Astrocyte of the spinal cord (primary cell): ENCODE data around the gene GNLY.

ENCODE experiments used
- DNase-seq: peaks from one replicate; pipeline ENCODE4 v3.0.0; 2011; ENCODE audit warnings: low read depth, low spot score
- H3K4me3 ChIP-seq: 2 replicates; pipeline ENCODE4 v1.5.1; 2011; ENCODE audit warnings: low read depth, mild to moderate bottlenecking, low read length, moderate library complexity
- CTCF ChIP-seq: IDR thresholded peaks from 2 replicates; pipeline ENCODE4 v1.5.1; 2012; ENCODE audit warnings: low read depth, mild to moderate bottlenecking, low read length, inconsistent platforms
- in situ Hi-C: cut with HindIII; loops from 2 replicates; pipeline ENCODE4 v1.10.0; 2017; ENCODE audit warnings: low sequenced_read_pairs

The GNLY gene

DNA sequence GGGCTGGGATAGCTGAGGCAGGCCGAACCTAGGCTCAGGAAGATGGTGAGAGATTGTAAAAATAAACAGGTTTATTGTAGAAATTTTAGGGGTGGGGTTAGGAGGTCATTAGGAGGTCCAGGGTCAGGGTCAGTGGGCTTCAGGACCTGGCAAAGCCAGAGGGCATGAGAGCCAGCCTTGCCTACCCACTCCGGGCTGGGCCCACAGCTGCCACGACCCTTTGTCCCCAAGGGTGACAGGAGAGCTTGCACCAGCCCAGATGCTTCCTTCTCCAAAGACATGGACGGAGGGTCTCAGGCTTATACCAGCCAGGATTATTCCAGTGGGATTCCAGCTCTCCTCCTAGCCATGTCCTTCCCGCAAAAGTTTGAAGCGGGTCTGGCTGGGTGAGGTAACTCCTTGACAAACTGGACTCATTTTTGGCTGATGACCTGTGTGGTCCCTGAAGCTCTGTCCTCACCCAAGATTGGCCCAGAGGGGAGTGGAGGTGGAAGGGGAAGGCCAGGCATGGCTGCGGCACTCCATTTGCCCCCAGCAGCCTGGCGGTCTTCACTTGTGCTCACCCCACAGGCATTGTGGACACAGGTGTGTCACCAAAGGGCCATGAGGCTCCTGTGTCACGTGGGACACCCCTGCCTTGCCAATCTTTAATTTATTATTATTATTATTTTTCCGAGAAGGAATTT is 35.8 kb downstream of the GNLY start:
- no peak for DNase-seq
- in situ Hi-C loops, result no loop called here
- TF ChIP-seq CTCF, result no peak
- no peak overlapping the region for H3K4me3 ChIP-seq

GRCh38 chr2:85730686-85731230 is 36.6 kb downstream of the GNLY start:
- no peak overlapping the region for H3K4me3 ChIP-seq
- no peak for TF ChIP-seq CTCF
- in situ Hi-C loops, result no loop called here
- no peak for DNase-seq

- TF ChIP-seq CTCF, result no peak
- in situ Hi-C loops, result no loop called here
- DNase-seq, result no peak
- H3K4me3 ChIP-seq, result no peak overlapping the region
Observed at GRCh38 chr2:85731606-85732005, 37.4 kb downstream of the GNLY start.

GRCh38 chr2:85732467-85733120 is 38.4 kb downstream of the GNLY start:
- no peak overlapping the region for H3K4me3 ChIP-seq
- in situ Hi-C loops, result no loop called here
- no peak for TF ChIP-seq CTCF
- no peak for DNase-seq

GRCh38 chr2:85733121-85733960 is 39.2 kb downstream of the GNLY start:
- in situ Hi-C loops, result no loop called here
- TF ChIP-seq CTCF, result no peak
- H3K4me3 ChIP-seq, result no peak overlapping the region
- DNase-seq, result no peak

GRCh38 chr2:85734015-85734414 is 39.9 kb downstream of the GNLY start:
- TF ChIP-seq CTCF, result no peak
- DNase-seq, result no peak
- no peak overlapping the region for H3K4me3 ChIP-seq
- in situ Hi-C loops, result no loop called here
